OCI-LY3 (cell line): ENCODE measurements around the gene CCDC187.

Source experiments
- H2AFZ ChIP-seq: fragments of 200-600, 300-600 bp; shearing (Covaris generic); 2 replicates; pipeline ENCODE4 v1.6.0; 2014; ENCODE audit warnings: antibody characterized with exemption, low read depth, low read length
- H3K27ac ChIP-seq: fragments of 200-600, 300-600 bp; sonication (generic); 2 replicates; pipeline ENCODE4 v1.5.1; 2014; ENCODE audit warnings: mild to moderate bottlenecking, low read length, moderate library complexity, mixed read lengths
- H3K27me3 ChIP-seq: fragments of 200-600, 300-600 bp; sonication (generic); 2 replicates; pipeline ENCODE4 v1.6.1; 2014; ENCODE audit warnings: low read depth, low read length, mixed read lengths
- H3K36me3 ChIP-seq: fragments of 200-600, 300-600 bp; sonication (generic); replicated peaks from 2 replicates; pipeline ENCODE3; 2014; ENCODE audit warnings: low read depth, low read length, mixed read lengths
- H3K4me1 ChIP-seq: fragments of 300-600, 200-600 bp; sonication (generic); 2 replicates; pipeline ENCODE4 v1.6.1; 2014; ENCODE audit warnings: low read length, mixed read lengths
- H3K4me2 ChIP-seq: fragments of 200-600, 300-600 bp; sonication (generic); 2 replicates; pipeline ENCODE4 v1.6.1; 2014; ENCODE audit warnings: low read length, mixed read lengths
- H3K4me3 ChIP-seq: fragments of 300-600, 200-600 bp; sonication (generic); 2 replicates; pipeline ENCODE4 v1.5.1; 2014; ENCODE audit warnings: antibody characterized with exemption, mild to moderate bottlenecking, low read length, moderate library complexity
- H3K79me2 ChIP-seq: fragments of 300-600, 200-600 bp; shearing (Covaris generic); 2 replicates; pipeline ENCODE4 v1.6.1; 2014; ENCODE audit warnings: mild to moderate bottlenecking, low read length, mixed read lengths
- H3K9ac ChIP-seq: fragments of 300-600, 200-600 bp; shearing (Covaris generic); 2 replicates; pipeline ENCODE4 v1.6.0; 2014; ENCODE audit warnings: mild to moderate bottlenecking, low read length, moderate library complexity
- H3K9me3 ChIP-seq: fragments of 200-600, 300-600 bp; shearing (Covaris generic); 2 replicates; pipeline ENCODE4 v1.6.1; 2014; ENCODE audit warnings: low read length, mixed read lengths; ENCODE audit not compliant: insufficient read depth
- H4K20me1 ChIP-seq: fragments of 200-600, 300-600 bp; sonication (generic); 2 replicates; pipeline ENCODE4 v1.6.1; 2016; ENCODE audit warnings: low read length, mixed read lengths; ENCODE audit not compliant: insufficient read depth
- EZH2phosphoT487 ChIP-seq: fragments of 200-600 bp; shearing (Covaris generic); IDR thresholded peaks from 2 replicates; pipeline ENCODE4 v1.6.1; 2018; ENCODE audit warnings: antibody characterized with exemption, mixed run types, low read depth
- TF ChIP-seq, protein P1 (sequence below): fragments of 200-600, 300-600 bp; sonication (generic); IDR thresholded peaks from 2 replicates; pipeline ENCODE4 v1.5.1; 2014; ENCODE audit warnings: antibody characterized with exemption, low read length, low read depth

CCDC187 gene

DNA sequence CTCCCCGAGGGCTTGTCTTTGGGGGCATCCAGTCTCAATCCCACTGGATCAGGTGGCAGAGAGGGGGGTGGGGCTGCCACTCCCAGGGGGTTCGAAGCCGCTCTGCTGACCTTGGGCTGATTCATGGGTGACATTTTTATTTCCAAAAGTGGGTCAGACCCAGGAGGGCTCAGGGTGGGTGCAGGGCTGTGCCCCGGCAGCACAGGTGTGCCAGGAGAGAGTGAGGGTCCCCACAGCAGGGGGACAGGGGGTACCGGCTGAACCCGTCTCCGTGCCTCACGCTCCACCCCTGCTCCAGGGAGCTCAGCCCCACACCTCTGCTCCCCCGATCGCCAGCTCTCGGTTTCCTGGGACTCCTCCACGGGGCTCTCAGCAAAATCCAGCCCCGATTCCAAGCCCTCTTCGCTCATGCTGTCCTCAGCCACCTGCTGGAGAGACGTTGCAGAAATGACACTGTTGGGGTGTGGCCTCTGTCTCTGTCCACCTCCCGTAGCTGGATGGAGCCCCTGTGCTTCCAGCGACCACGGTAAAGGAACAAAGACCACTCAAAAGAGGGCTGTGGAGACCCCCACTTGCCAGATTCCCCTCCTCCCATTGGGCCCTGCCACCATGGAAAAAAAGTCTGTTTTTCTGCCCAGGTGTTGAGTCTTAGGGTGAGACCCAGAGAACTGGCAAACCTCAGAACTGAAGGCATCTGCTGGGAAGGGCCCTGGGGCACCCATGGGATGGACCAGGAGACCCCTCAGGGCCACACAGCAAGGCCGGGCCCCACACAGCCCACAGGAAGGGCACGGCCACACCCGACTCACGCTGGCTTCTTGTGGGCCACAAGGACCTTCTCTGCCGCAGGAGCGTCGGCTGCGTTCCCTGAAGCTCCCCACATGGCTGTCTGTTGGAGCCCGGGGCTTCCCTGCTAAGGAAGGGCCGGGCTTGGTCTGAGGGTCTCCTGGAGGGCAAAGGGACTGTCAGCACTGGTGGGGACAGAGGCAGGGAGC, 47.7 kb downstream of the CCDC187 start:
- Histone ChIP-seq H3K4me1 (no peaks in the 10 kb centered on the region), H3K9ac (no peak overlapping the region), H3K4me3 (no peak overlapping the region), H3K79me2 (no peaks in the 10 kb centered on the region), H3K27me3 (0 out of 2 replicates have a peak, but pooled peaks cover 10% of the 10 kb centered on the region), H4K20me1 (no peaks in the 10 kb centered on the region), H3K27ac (no peak overlapping the region), H3K4me2 (no peak overlapping the region), H2AFZ (no peak overlapping the region), H3K36me3 (no peaks in the 10 kb centered on the region), H3K9me3 (no peaks in the 10 kb centered on the region)
- TF ChIP-seq, protein P1, sequence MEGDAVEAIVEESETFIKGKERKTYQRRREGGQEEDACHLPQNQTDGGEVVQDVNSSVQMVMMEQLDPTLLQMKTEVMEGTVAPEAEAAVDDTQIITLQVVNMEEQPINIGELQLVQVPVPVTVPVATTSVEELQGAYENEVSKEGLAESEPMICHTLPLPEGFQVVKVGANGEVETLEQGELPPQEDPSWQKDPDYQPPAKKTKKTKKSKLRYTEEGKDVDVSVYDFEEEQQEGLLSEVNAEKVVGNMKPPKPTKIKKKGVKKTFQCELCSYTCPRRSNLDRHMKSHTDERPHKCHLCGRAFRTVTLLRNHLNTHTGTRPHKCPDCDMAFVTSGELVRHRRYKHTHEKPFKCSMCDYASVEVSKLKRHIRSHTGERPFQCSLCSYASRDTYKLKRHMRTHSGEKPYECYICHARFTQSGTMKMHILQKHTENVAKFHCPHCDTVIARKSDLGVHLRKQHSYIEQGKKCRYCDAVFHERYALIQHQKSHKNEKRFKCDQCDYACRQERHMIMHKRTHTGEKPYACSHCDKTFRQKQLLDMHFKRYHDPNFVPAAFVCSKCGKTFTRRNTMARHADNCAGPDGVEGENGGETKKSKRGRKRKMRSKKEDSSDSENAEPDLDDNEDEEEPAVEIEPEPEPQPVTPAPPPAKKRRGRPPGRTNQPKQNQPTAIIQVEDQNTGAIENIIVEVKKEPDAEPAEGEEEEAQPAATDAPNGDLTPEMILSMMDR: no peak
- no peak for TF ChIP-seq EZH2phosphoT487

DNA sequence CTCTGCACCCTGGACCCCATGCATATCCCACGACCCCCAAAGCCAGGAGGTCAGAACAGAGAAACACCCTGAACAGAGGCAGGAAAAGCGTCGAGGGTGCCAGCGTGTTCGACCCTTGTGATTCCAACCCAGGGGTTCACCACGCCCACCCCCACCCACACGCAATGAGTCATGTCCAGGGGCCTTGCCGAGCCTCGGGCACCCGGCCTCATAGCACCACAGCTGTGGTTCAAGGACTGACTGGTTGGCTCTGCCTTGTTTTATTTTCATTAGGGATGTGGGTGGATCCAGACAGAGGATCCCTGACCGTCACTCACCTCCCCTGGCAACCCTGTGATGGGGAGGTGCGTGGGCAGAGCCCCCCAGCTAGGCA, 48.7 kb downstream of the CCDC187 start:
- H3K4me1 ChIP-seq: no peaks in the 10 kb centered on the region
- H3K27me3 ChIP-seq: 0 out of 2 replicates have a peak, but pooled peaks cover 7% of the 10 kb centered on the region
- no peaks in the 10 kb centered on the region for H3K9me3 ChIP-seq
- no peak overlapping the region for H3K4me3 ChIP-seq
- no peak overlapping the region for H2AFZ ChIP-seq
- no peak overlapping the region for H3K9ac ChIP-seq
- TF ChIP-seq, protein P1: no peak
- no peak for TF ChIP-seq EZH2phosphoT487
- H4K20me1 ChIP-seq: no peaks in the 10 kb centered on the region
- no peaks in the 10 kb centered on the region for H3K36me3 ChIP-seq
- H3K27ac ChIP-seq: no peak overlapping the region
- H3K4me2 ChIP-seq: no peak overlapping the region
- H3K79me2 ChIP-seq: no peaks in the 10 kb centered on the region

DNA sequence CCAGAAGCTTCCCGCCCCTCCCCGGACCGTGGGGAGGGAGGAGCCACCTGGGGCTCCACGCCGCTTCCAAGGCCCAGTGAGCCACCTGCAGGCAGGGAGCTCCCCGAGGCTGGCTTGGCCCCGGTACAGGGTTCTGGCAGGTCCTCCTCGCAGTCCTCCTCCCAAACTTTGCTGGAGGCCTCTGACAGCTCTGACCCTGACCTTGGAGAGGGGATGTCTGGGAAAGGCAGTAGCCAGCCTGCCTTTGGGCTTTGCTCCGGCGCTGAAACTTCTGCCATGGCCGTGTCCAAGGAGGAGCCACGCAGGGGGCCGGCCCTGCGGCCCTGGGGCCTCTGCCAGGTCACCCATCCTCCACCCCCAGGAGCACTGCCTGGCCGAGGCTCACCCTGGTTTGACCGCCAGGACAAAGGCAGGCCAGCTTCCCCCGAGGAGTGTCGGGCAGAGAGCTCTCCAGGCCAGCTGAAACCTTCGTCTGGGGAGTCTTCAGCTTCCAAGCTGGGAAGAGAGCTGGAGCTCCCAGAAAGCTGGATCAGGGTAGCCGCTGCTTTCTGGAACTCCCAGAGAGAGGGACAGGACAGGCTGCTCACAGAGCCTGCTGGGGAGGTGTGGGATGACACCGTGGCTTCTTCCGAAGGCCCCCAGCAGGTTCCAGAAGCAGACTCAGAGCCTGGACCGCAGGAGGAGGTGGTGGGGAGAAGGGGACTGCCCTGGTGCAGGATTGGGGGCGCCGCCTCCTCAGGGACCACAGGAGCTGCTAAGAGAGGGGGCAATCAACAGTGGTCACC, 49.3 kb downstream of the CCDC187 start:
- Histone ChIP-seq H3K27ac (no peak overlapping the region), H3K4me2 (no peak overlapping the region), H3K36me3 (no peaks in the 10 kb centered on the region), H3K9me3 (no peaks in the 10 kb centered on the region), H2AFZ (no peak overlapping the region), H3K4me3 (no peak overlapping the region), H3K79me2 (no peaks in the 10 kb centered on the region), H3K27me3 (0 out of 2 replicates have a peak, but pooled peaks cover 7% of the 10 kb centered on the region), H4K20me1 (no peaks in the 10 kb centered on the region), H3K4me1 (no peaks in the 10 kb centered on the region), H3K9ac (no peak overlapping the region)
- TF ChIP-seq, protein P1: no peak
- TF ChIP-seq EZH2phosphoT487: no peak
